GM12878 (cell line): ENCODE results near the gene DOK7. TPM values are rescaled to one million over a fixed set of nuclear protein-coding genes. Genes with fewer than 3 reads are reported as not detected.

ENCODE experiments used
- ATAC-seq: fragments of 200-7000 bp; cut with Tn5 transposase; 3 replicates; pipeline ENCODE4 v1.9.1; 2020; ENCODE audit warnings: mild to moderate bottlenecking, moderate library complexity
- BruUV-seq: library from RNA; stranded (reverse); fragments of 400-500 nt; replicated peaks from 2 replicates; lab custom pipeline; 2021; lab: Mats Ljungman, UMichigan
- CTCF ChIA-PET: fragments of 300-600 bp; sonication (Branson Sonifier 250); formaldehyde crosslinking; extraction: SDS; loops from one replicate; lab custom pipeline; 2021; ENCODE audit warnings: inconsistent platforms; lab: Yijun Ruan, JAX
- POLR2A ChIA-PET: fragments of 350-600 bp; formaldehyde crosslinking; extraction: SDS; loops from one replicate; lab custom pipeline; 2021; ENCODE audit warnings: inconsistent platforms; lab: Charles Lee
- RAD21 ChIA-PET: fragments of 300-600 bp; sonication (Branson Sonifier 250); formaldehyde crosslinking; loops from one replicate; lab custom pipeline; 2023; ENCODE audit warnings: antibody characterized with exemption; ENCODE audit not compliant: unreplicated experiment; lab: Charles Lee
- SMC1A ChIA-PET: fragments of 300-600 bp; sonication (Branson Sonifier 250); formaldehyde crosslinking; loops from one replicate; lab custom pipeline; 2023; ENCODE audit not compliant: unreplicated experiment, uncharacterized antibody; lab: Charles Lee
- DNase-seq: peaks from one replicate; pipeline ENCODE4 v3.0.0-alpha.2; 2011; ENCODE audit warnings: low read depth, low spot score
- FAIRE-seq: peaks from 3 replicates; lab custom pipeline; 2011; peaks lifted over from hg19 to GRCh38; lab: Jason Lieb, UNC
- H2AFZ ChIP-seq: 2 replicates; pipeline ENCODE4 v1.6.0; 2011; ENCODE audit warnings: low read depth, low read length, control low read depth; ENCODE audit not compliant: control insufficient read depth
- H3K27ac ChIP-seq: 2 replicates; pipeline ENCODE4 v1.5.1; 2011; ENCODE audit warnings: control low read depth; ENCODE audit not compliant: control insufficient read depth, insufficient read depth
- H3K27me3 ChIP-seq, 2 experiments: replicated peaks in 1 of 2; 2 replicates each; pipeline versions ENCODE4 v1.6.0 to v1.6.1; 2011; ENCODE audit warnings: low read length in 1 of 2; ENCODE audit not compliant: control insufficient read depth in 2 of 2, insufficient read depth in 2 of 2
- H3K36me3 ChIP-seq, 2 experiments: 2 replicates each; pipeline ENCODE4 v1.5.1; 2011; ENCODE audit warnings: low read length in 1 of 2; ENCODE audit not compliant: control insufficient read depth in 2 of 2, insufficient read depth in 2 of 2
- H3K4me1 ChIP-seq: 2 replicates; pipeline ENCODE4 v1.6.1; 2011; ENCODE audit warnings: mild to moderate bottlenecking, low read length, moderate library complexity, mixed read lengths; ENCODE audit not compliant: control insufficient read depth, insufficient read depth
- H3K4me2 ChIP-seq: 2 replicates; pipeline ENCODE4 v1.6.0; 2011; ENCODE audit warnings: control low read depth; ENCODE audit not compliant: control insufficient read depth, insufficient read depth
- H3K4me3 ChIP-seq: fragments of 200-600 bp; sonication (generic); 2 replicates; pipeline ENCODE4 v1.5.1; 2016
- H3K79me2 ChIP-seq: 2 replicates; pipeline ENCODE4 v1.6.0; 2011; ENCODE audit warnings: low read length; ENCODE audit not compliant: control insufficient read depth, insufficient read depth
- H3K9ac ChIP-seq: 2 replicates; pipeline ENCODE4 v1.8.0; 2011; ENCODE audit warnings: low read length, control low read depth, mixed read lengths; ENCODE audit not compliant: control insufficient read depth, insufficient read depth
- H3K9me3 ChIP-seq: replicated peaks from 3 replicates; pipeline ENCODE4 v1.5.1; 2011; ENCODE audit warnings: mild to moderate bottlenecking, low read length; ENCODE audit not compliant: control insufficient read depth, insufficient read depth
- H4K20me1 ChIP-seq: 2 replicates; pipeline ENCODE4 v1.6.0; 2011; ENCODE audit not compliant: control insufficient read depth, insufficient read depth
- BCL3 ChIP-seq: IDR thresholded peaks from 2 replicates; pipeline ENCODE4 v1.6.1; 2011; ENCODE audit warnings: borderline replicate concordance, low read depth, mild to moderate bottlenecking, moderate library complexity, low read length; ENCODE audit not compliant: insufficient read depth, poor library complexity, severe bottlenecking
- CHD4 ChIP-seq: fragments of 200-600 bp; sonication (generic); IDR thresholded peaks from 2 replicates; pipeline ENCODE4 v1.6.1; 2016; ENCODE audit warnings: mild to moderate bottlenecking
- EZH2 ChIP-seq: IDR thresholded peaks from 2 replicates; pipeline ENCODE4 v1.6.1; 2012; ENCODE audit warnings: low read depth, mild to moderate bottlenecking, control low read depth, inconsistent platforms, low read length, borderline replicate concordance; ENCODE audit not compliant: control insufficient read depth
- IKZF2 ChIP-seq, 2 experiments: fragments of 450-650 bp; IDR thresholded peaks; 2 replicates each; pipeline ENCODE4 v1.6.1; 2017; ENCODE audit warnings: mild to moderate bottlenecking in 2 of 2, moderate library complexity in 2 of 2
- IRF4 ChIP-seq: IDR thresholded peaks from 2 replicates; pipeline ENCODE4 v1.6.1; 2011; ENCODE audit warnings: low read depth, low read length
- MAX ChIP-seq: IDR thresholded peaks from 2 replicates; pipeline ENCODE4 v1.6.1; 2012; ENCODE audit warnings: low read depth, low read length, improper control_type of control experiment
- MEF2B ChIP-seq: fragments of 450-650 bp; IDR thresholded peaks from 2 replicates; pipeline ENCODE4 v1.6.1; 2018; ENCODE audit warnings: mild to moderate bottlenecking, moderate library complexity; ENCODE audit not compliant: partially characterized antibody, poor library complexity, severe bottlenecking
- MXI1 ChIP-seq: fragments of 150-350 bp; IDR thresholded peaks from 2 replicates; pipeline ENCODE4 v1.6.1; 2011; ENCODE audit warnings: low read depth, mild to moderate bottlenecking, inconsistent platforms, low read length, improper control_type of control experiment
- MYC ChIP-seq: IDR thresholded peaks from 2 replicates; pipeline ENCODE4 v1.6.1; 2011; ENCODE audit warnings: mild to moderate bottlenecking, low read length, moderate library complexity, inconsistent platforms; ENCODE audit not compliant: insufficient read depth, insufficient replicate concordance, insufficient read length, severe bottlenecking
- NBN ChIP-seq: fragments of 450-650 bp; IDR thresholded peaks from 2 replicates; pipeline ENCODE4 v1.6.1; 2016
- PAX8 ChIP-seq: fragments of 450-650 bp; IDR thresholded peaks from 2 replicates; pipeline ENCODE4 v1.6.1; 2017; ENCODE audit warnings: mild to moderate bottlenecking, moderate library complexity
- SMAD5 ChIP-seq: IDR thresholded peaks from 2 replicates; pipeline ENCODE4 v1.6.1; 2016; ENCODE audit warnings: antibody characterized with exemption, low read depth
- SPI1 ChIP-seq: IDR thresholded peaks from 2 replicates; pipeline ENCODE4 v1.6.1; 2011; ENCODE audit warnings: low read depth, mild to moderate bottlenecking, low read length, moderate library complexity, borderline replicate concordance; ENCODE audit not compliant: insufficient read depth
- WRNIP1 ChIP-seq: IDR thresholded peaks from 2 replicates; pipeline ENCODE4 v1.6.1; 2011; ENCODE audit warnings: low read depth, low read length, improper control_type of control experiment, borderline replicate concordance
- ZNF207 ChIP-seq: fragments of 450-650 bp; IDR thresholded peaks from 2 replicates; pipeline ENCODE4 v1.6.1; 2014; ENCODE audit warnings: antibody characterized with exemption, mild to moderate bottlenecking, borderline replicate concordance
- ZNF24 ChIP-seq: fragments of 450-650 bp; IDR thresholded peaks from 2 replicates; pipeline ENCODE4 v1.6.1; 2017; ENCODE audit warnings: antibody characterized with exemption, mild to moderate bottlenecking
- WGBS: methylation state at CpG from one replicate; pipeline ENCODE4 v1.1.6; 2016; ENCODE audit warnings: low lambda C conversion rate; ENCODE audit not compliant: insufficient replicate concordance, insufficient coverage; ENCODE audit errors: missing lambda C conversion rate; 5-methylcytosine and 5-hydroxymethylcytosine counted together
- in situ Hi-C: fragments of 300-500 bp; cut with MboI; formaldehyde crosslinking; loops from 9 replicates; pipeline ENCODE4 v1.14.3; 2018; ENCODE audit warnings: mixed read lengths
- intact Hi-C: fragments of 100-400 bp; cut with micrococcal nuclease; formaldehyde crosslinking; loops from one replicate; pipeline ENCODE4 v1.14.2; 2022; ENCODE audit not compliant: unreplicated experiment
- polyA plus RNA-seq, 11 experiments: library from polyadenylated mRNA; depleted of rRNA in 4 of 11; unstranded in 6 of 11; stranded (reverse) in 5 of 11; fragments of >200 nt; fragmentation: Nextera tagmentation in 4 of 11; fragmentation: Illumina TruSeq in 1 of 11; extraction: Ambion mirVana in 4 of 11; extraction: Trizol in 1 of 11; gene quantifications; 1 replicate in 1 of 11; 2 replicates in 10 of 11; pipeline versions ENCODE4 v1.2.1 to v1.2.3, GENCODE V29; 2011 to 2016; ENCODE audit warnings: inconsistent platforms in 2 of 11, missing spikeins in 2 of 11, low read depth in 1 of 11
- total RNA-seq, 4 experiments: library from RNA; depleted of rRNA in 3 of 4; stranded (reverse); fragments of >200 nt in 3 of 4; fragmentation: Illumina TruSeq in 1 of 4; extraction: Trizol in 1 of 4; gene quantifications; 2 replicates each; pipeline versions ENCODE4 v1.2.1 to v1.2.3, GENCODE V29; 2013 to 2021
- TF ChIP-seq, protein P1 (sequence below): fragments of 450-650 bp; IDR thresholded peaks from 2 replicates; pipeline ENCODE4 v1.6.1; 2016; ENCODE audit warnings: mild to moderate bottlenecking
- TF ChIP-seq, protein P2 (sequence below): fragments of 150-350 bp; IDR thresholded peaks from 2 replicates; pipeline ENCODE4 v1.6.1; 2016; ENCODE audit warnings: low read depth, low read length

Gene DOK7
- total and polyA plus RNA-seq, 10 of the 15 experiments (the other 5 are each of a cell fraction or from before 2014, with no cell fraction given) = 0.04 to 0.46 (median 0.18) TPM; not detected in 4

GRCh38 chr4:3482707-3483106 lies 19.6 kb downstream of the DOK7 start (continued):
- TF ChIP-seq IKZF2 (IDR thresholded peaks at IDR 0.05) (no peak), CHD4 (no peak), ZNF24 (no peak), SPI1 (no peak), EZH2 (no peak), WRNIP1 (no peak), MXI1 (no peak), SMAD5 (no peak), NBN (no peak), ZNF207 (no peak), MAX (no peak)

DNA sequence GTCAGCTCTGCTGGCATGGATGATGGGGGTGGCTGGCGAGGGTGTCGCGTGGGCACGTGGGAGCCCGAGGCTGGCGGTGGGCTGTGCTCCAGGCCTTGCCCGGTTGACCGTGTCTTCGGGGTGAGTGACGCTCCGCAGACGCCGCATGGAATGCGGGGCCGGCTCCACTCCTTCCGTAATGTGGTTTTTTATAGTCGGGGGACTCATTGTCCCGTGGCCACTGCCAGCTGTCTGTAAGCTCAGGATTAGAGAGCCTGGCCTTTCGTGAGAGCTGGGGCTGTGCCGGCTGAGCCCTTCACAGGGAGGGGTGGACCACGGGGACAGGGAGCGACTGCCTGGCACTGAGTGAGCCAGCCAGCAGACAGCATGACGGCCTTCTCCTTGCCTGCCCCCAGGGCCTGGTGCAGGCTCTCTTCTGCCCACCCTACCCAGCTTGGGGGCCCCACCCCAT lies 20.4 kb downstream of the DOK7 start:
- Histone ChIP-seq H3K79me2 (no peaks in the 10 kb centered on the region), H3K27me3 (peaks cover 2 to 6% of the 10 kb centered on the region in 2 experiments; a peak in 3 of 4 replicates), H2AFZ (no peak overlapping the region), H3K4me3 (no peak overlapping the region), H3K9ac (no peak overlapping the region), H3K9me3 (no peaks in the 10 kb centered on the region), H3K27ac (no peak overlapping the region), H3K4me1 (no peaks in the 10 kb centered on the region; the same call in 1 of the 2 replicates), H4K20me1 (no peaks in the 10 kb centered on the region), H3K4me2 (no peak overlapping the region), H3K36me3 (no peaks in the 10 kb centered on the region)
- intact Hi-C loops = no loop called here
- in situ Hi-C loops = no loop called here
- CTCF ChIA-PET = interaction anchor here (0.8 kb wide), 1 partner anchor 9 kb away, joined by 3 read pairs; no protein-coding TSS in a partner anchor
- POLR2A ChIA-PET = no interaction called here
- ATAC-seq = no peak
- 53% methylated on average over 22 of the region's 23 CpGs for WGBS
- RAD21 ChIA-PET = no interaction called here
- BruUV-seq = no TSS peak
- DNase-seq = no peak
- no peak for FAIRE-seq
- SMC1A ChIA-PET = no interaction called here
- TF ChIP-seq PAX8 = no peak
- no peak for TF ChIP-seq MEF2B
- TF ChIP-seq IRF4 = no peak
- TF ChIP-seq MYC = no peak
- TF ChIP-seq, protein P1, sequence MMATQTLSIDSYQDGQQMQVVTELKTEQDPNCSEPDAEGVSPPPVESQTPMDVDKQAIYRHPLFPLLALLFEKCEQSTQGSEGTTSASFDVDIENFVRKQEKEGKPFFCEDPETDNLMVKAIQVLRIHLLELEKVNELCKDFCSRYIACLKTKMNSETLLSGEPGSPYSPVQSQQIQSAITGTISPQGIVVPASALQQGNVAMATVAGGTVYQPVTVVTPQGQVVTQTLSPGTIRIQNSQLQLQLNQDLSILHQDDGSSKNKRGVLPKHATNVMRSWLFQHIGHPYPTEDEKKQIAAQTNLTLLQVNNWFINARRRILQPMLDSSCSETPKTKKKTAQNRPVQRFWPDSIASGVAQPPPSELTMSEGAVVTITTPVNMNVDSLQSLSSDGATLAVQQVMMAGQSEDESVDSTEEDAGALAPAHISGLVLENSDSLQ = no peak
- TF ChIP-seq, protein P2, sequence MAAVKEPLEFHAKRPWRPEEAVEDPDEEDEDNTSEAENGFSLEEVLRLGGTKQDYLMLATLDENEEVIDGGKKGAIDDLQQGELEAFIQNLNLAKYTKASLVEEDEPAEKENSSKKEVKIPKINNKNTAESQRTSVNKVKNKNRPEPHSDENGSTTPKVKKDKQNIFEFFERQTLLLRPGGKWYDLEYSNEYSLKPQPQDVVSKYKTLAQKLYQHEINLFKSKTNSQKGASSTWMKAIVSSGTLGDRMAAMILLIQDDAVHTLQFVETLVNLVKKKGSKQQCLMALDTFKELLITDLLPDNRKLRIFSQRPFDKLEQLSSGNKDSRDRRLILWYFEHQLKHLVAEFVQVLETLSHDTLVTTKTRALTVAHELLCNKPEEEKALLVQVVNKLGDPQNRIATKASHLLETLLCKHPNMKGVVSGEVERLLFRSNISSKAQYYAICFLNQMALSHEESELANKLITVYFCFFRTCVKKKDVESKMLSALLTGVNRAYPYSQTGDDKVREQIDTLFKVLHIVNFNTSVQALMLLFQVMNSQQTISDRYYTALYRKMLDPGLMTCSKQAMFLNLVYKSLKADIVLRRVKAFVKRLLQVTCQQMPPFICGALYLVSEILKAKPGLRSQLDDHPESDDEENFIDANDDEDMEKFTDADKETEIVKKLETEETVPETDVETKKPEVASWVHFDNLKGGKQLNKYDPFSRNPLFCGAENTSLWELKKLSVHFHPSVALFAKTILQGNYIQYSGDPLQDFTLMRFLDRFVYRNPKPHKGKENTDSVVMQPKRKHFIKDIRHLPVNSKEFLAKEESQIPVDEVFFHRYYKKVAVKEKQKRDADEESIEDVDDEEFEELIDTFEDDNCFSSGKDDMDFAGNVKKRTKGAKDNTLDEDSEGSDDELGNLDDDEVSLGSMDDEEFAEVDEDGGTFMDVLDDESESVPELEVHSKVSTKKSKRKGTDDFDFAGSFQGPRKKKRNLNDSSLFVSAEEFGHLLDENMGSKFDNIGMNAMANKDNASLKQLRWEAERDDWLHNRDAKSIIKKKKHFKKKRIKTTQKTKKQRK = no peak
- no peak for TF ChIP-seq BCL3
- TF ChIP-seq IKZF2 (IDR thresholded peaks at IDR 0.05) = no peak
